ENCODE data around the gene WDR31. TPM values are rescaled to one million over a fixed set of nuclear protein-coding genes. Genes with fewer than 3 reads are reported as not detected.
A peak's percentile ranks its signal among the peaks of the same experiment; 100 is the strongest.

Gene WDR31
- total RNA-seq, 1 donor from 2014 or later = 3.0 TPM

- TF ChIP-seq CTCF (IDR thresholded peaks at IDR 0.05; ENCODE audit: insufficient read depth, low read length, poor library complexity, severe bottlenecking) = no peak
- no peak overlapping the region for H3K4me3 ChIP-seq (ENCODE audit: low read depth, low read length)
- H3K36me3 ChIP-seq (ENCODE audit: control insufficient read depth, insufficient read depth, low read length) = peaks cover 1% of the 10 kb centered on the region
- DNase-seq (ENCODE audit: low read depth) = no peak
- H3K27me3 ChIP-seq (ENCODE audit: control insufficient read depth, insufficient read depth, low read length) = no peaks in the 10 kb centered on the region
These were observed 49.9 kb downstream of the WDR31 start for GRCh38 chr9:113290052-113290607.

- no peak for TF ChIP-seq CTCF (IDR thresholded peaks at IDR 0.05; ENCODE audit: insufficient read depth, low read length, poor library complexity, severe bottlenecking)
- no peak for DNase-seq (ENCODE audit: low read depth)
- Histone ChIP-seq H3K27me3 (ENCODE audit: control insufficient read depth, insufficient read depth, low read length) (no peaks in the 10 kb centered on the region), H3K36me3 (ENCODE audit: control insufficient read depth, insufficient read depth, low read length) (peaks cover 1% of the 10 kb centered on the region), H3K4me3 (ENCODE audit: low read depth, low read length) (no peak overlapping the region)
These were observed 51.0 kb downstream of the WDR31 start for GRCh38 chr9:113289091-113289490.

- no peak for DNase-seq (ENCODE audit: low read depth)
- Histone ChIP-seq H3K4me3 (ENCODE audit: low read depth, low read length) (no peak overlapping the region), H3K27me3 (ENCODE audit: control insufficient read depth, insufficient read depth, low read length) (no peaks in the 10 kb centered on the region), H3K36me3 (ENCODE audit: control insufficient read depth, insufficient read depth, low read length) (peaks cover 2% of the 10 kb centered on the region)
- TF ChIP-seq CTCF (IDR thresholded peaks at IDR 0.05; ENCODE audit: insufficient read depth, low read length, poor library complexity, severe bottlenecking) = no peak
These were observed 58.7 kb downstream of the WDR31 start for GRCh38 chr9:113281356-113281755.

GRCh38 chr9:113278840-113279239, 61.2 kb downstream of the WDR31 start:
- no peak overlapping the region for H3K4me3 ChIP-seq (ENCODE audit: low read depth, low read length)
- TF ChIP-seq CTCF (IDR thresholded peaks at IDR 0.05; ENCODE audit: insufficient read depth, low read length, poor library complexity, severe bottlenecking) = no peak
- no peaks in the 10 kb centered on the region for H3K27me3 ChIP-seq (ENCODE audit: control insufficient read depth, insufficient read depth, low read length)
- DNase-seq (ENCODE audit: low read depth) = no peak
- H3K36me3 ChIP-seq (ENCODE audit: control insufficient read depth, insufficient read depth, low read length) = peaks cover 2% of the 10 kb centered on the region

- H3K4me3 ChIP-seq (ENCODE audit: low read depth, low read length) = peak within 1 kb of the TSS; percentile 97
- no peak for TF ChIP-seq CTCF (IDR thresholded peaks at IDR 0.05; ENCODE audit: insufficient read depth, low read length, poor library complexity, severe bottlenecking)
- H3K27me3 ChIP-seq (ENCODE audit: control insufficient read depth, insufficient read depth, low read length) = no peaks in the 10 kb centered on the region
- H3K36me3 ChIP-seq (ENCODE audit: control insufficient read depth, insufficient read depth, low read length) = no peaks in the 10 kb centered on the region
- DNase-seq (ENCODE audit: low read depth) = peak; percentile 95
These were observed 64.6 kb downstream of the WDR31 start, which contains the start of the genes CDC26 and PRPF4 for GRCh38 chr9:113275157-113276131. Gene CDC26 (minus strand): TSS chr9:113275572. CDS start chr9:113272507, 3,065 bp downstream. Gene PRPF4 (plus strand): TSS chr9:113275658. CDS start chr9:113275744, 86 bp downstream.

Measured in kidney epithelial cell (primary cell).